ENCODE results near the gene VWA8.

- TF ChIP-seq, protein P1, sequence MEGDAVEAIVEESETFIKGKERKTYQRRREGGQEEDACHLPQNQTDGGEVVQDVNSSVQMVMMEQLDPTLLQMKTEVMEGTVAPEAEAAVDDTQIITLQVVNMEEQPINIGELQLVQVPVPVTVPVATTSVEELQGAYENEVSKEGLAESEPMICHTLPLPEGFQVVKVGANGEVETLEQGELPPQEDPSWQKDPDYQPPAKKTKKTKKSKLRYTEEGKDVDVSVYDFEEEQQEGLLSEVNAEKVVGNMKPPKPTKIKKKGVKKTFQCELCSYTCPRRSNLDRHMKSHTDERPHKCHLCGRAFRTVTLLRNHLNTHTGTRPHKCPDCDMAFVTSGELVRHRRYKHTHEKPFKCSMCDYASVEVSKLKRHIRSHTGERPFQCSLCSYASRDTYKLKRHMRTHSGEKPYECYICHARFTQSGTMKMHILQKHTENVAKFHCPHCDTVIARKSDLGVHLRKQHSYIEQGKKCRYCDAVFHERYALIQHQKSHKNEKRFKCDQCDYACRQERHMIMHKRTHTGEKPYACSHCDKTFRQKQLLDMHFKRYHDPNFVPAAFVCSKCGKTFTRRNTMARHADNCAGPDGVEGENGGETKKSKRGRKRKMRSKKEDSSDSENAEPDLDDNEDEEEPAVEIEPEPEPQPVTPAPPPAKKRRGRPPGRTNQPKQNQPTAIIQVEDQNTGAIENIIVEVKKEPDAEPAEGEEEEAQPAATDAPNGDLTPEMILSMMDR (IDR thresholded peaks at IDR 0.05; ENCODE audit: low read depth, low read length) = no peak
- no peak for TF ChIP-seq EZH2phosphoT487 (IDR thresholded peaks at IDR 0.05; ENCODE audit: low read depth)
These were observed 197.1 kb downstream of the VWA8 start for GRCh38 chr13:41763782-41764181.

Measured in OCI-LY3 (cell line).